GM19397 (cell line): ENCODE data around the gene SLC25A19.
"Not testable (repeated sequence)": the region's sequence is repeated elsewhere in the genome, so short reads cannot be mapped to it uniquely, and the experiment has no call there.

Experiments
- ATAC-seq: cut with Tn5 transposase; IDR thresholded peaks from one replicate; pipeline ENCODE4 v1.9.1; 2021; ENCODE audit warnings: mild to moderate bottlenecking, moderate library complexity; ENCODE audit not compliant: unreplicated experiment

SLC25A19 gene

GRCh38 chr17:75267411-75268232 lies 21.6 kb downstream of the SLC25A19 start:
- ATAC-seq: no peak

- ATAC-seq: no peak
Observed at GRCh38 chr17:75267153-75267410, 22.2 kb downstream of the SLC25A19 start.

- no peak for ATAC-seq
Observed at GRCh38 chr17:75266316-75267152, 22.7 kb downstream of the SLC25A19 start.

- ATAC-seq: no peak
Observed at GRCh38 chr17:75265614-75266315, 23.5 kb downstream of the SLC25A19 start.

- ATAC-seq: no peak
Observed at GRCh38 chr17:75263055-75263454, 26.2 kb downstream of the SLC25A19 start.

- ATAC-seq: no peak
Observed at GRCh38 chr17:75262112-75262606, 27.1 kb downstream of the SLC25A19 start.

- peak; percentile 91 for ATAC-seq
Observed at GRCh38 chr17:75261336-75262111, 27.7 kb downstream of the SLC25A19 start, which contains the start of the genes GGA3 and MRPS7. GGA3 (minus strand) TSS chr17:75261606; CDS start chr17:75261587, 19 bp downstream. MRPS7 (plus strand) TSS chr17:75261879; CDS start chr17:75261901, 22 bp downstream.

- peak; percentile 17 for ATAC-seq
Observed at GRCh38 chr17:75260641-75261335, 28.4 kb downstream of the SLC25A19 start.

- not testable (repeated sequence) for ATAC-seq
Observed at GRCh38 chr17:75257228-75257627, 32.0 kb downstream of the SLC25A19 start.

GRCh38 chr17:75255954-75256698 lies 33.1 kb downstream of the SLC25A19 start:
- ATAC-seq: not testable (repeated sequence)

GRCh38 chr17:75252039-75252816 lies 37.0 kb downstream of the SLC25A19 start:
- ATAC-seq: no peak

GRCh38 chr17:75250009-75250471 lies 39.2 kb downstream of the SLC25A19 start:
- peak; percentile 78 for ATAC-seq

GRCh38 chr17:75249564-75249963 lies 39.7 kb downstream of the SLC25A19 start:
- ATAC-seq: no peak

- ATAC-seq: no peak
Observed at GRCh38 chr17:75246404-75246803, 42.8 kb downstream of the SLC25A19 start.

GRCh38 chr17:75245011-75245410 lies 44.2 kb downstream of the SLC25A19 start:
- ATAC-seq: no peak

GRCh38 chr17:75244133-75244866 lies 44.9 kb downstream of the SLC25A19 start:
- no peak for ATAC-seq

GRCh38 chr17:75242461-75243042 lies 46.7 kb downstream of the SLC25A19 start:
- no peak for ATAC-seq
